Activated CD4-positive, alpha-beta T cell treated with anti-CD3 and anti-CD28 coated beads, Interleukin-2, amount 50 U/mL, for 48 hours (primary cell): ENCODE data around the gene PCDHB14.
"Not testable (repeated sequence)": the region's sequence is repeated elsewhere in the genome, so short reads cannot be mapped to it uniquely, and the experiment has no call there.

Experiments used
- DNase-seq, 2 experiments: peaks; one replicate each; pipeline ENCODE4 v3.0.0-alpha.2; 2020

Gene PCDHB14

DNA sequence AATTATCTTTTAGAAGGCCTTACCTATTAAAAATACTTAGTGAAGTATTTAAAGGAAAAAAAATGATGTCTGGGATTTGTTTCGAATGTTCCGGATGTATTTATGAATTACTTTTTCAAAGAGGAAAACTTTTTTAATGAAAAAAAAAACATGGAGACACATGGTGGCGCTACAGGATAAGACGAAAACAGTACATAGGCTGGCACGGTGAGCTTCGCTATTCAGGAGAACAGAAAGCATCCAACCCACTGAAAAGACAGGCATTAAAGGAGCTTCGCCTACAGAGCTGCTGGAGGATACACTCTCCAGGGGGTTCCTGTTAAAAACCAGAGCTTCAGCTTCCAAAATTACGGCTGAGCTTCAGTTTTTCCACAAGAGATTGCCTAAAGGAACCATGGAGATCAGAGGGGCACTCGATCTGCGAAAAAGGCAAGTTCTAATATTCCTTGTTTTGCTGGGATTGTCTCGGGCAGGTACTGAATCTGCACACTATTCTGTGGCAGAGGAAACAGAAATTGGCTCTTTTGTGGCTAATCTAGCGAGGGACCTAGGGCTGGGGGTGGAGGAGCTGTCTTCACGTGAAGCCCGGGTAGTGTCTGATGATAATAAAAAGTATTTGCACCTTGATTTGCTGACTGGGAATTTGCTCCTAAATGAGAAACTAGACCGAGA is at the start of gene PCDHB14:
Gene PCDHB14 (plus strand): TSS at position 232 of the 672 bp plus-strand sequence. CDS start 163 bp downstream, at position 395.
- DNase-seq, result no peak

DNA sequence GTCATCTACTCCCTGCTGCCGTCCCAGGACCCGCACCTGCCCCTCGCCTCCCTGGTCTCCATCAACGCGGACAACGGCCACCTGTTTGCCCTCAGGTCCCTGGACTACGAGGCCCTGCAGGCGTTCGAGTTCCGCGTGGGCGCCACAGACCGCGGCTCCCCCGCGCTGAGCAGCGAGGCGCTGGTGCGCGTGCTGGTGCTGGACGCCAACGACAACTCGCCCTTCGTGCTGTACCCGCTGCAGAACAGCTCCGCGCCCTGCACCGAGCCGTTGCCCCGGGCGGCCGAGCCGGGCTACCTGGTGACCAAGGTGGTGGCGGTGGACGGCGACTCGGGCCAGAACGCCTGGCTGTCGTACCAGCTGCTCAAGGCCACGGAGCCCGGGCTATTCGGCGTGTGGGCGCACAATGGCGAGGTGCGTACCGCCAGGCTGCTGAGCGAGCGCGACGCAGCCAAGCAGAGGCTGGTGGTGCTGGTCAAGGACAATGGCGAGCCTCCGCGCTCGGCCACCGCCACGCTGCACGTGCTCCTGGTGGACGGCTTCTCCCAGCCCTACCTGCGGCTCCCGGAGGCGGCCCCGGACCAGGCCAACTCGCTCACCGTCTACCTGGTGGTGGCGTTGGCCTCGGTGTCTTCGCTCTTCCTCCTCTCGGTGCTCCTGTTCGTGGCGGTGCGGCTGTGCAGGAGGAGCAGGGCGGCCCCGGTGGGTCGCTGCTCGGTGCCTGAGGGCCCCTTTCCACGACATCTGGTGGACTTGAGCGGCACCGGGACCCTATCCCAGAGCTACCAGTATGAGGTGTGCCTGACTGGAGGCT is 48.6 kb upstream of the PCDHB14 start:
- not testable (repeated sequence) for DNase-seq

DNA sequence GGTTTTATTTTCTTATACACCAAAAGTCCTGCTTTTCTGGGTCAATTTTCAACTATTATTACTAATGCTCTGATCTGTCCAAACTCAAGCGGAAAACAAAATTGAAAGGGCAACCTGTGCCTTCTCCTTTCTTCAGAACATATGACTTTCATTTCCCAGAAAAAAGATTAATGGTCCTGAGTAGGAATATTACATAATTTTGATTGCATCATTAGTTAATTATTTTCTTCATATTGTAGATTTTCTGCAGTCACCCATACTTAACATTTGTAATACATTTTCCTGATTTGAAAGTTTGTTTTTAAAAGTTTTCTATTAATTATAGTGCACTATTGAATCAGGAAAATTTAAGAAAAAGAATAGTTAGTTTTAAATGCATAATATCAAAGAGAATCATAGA is 47.2 kb upstream of the PCDHB14 start:
- DNase-seq, result no peak

DNA sequence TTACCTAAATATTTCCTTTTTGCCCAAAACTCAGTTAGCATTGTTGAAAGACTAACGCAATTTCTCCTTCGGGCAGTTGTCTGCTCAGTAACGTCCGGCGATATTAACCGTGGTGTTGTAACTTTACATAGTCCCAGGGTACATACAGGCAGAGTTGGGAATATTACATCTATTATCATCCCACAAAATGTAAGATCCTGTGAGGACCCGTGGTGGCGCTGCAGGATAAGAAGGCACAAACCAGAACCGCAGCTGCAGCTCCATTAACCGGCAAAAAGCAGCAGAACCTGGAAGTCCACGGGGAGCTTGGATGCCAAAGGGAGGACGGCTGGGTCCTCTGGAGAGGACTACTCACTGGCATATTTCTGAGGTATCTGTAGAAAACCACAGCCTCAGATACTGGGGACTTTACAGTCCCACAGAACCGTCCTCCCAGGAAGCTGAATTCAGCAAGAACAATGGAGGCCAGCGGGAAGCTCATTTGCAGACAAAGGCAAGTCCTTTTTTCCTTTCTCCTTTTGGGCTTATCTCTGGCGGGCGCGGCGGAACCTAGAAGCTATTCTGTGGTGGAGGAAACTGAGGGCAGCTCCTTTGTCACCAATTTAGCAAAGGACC is 45.5 kb upstream of the PCDHB14 start, which contains the start of gene PCDHB8:
Gene PCDHB8 (plus strand): TSS at position 214 of the 615 bp plus-strand sequence. CDS start 245 bp downstream, at position 459.
- DNase-seq, result not testable (repeated sequence)

DNA sequence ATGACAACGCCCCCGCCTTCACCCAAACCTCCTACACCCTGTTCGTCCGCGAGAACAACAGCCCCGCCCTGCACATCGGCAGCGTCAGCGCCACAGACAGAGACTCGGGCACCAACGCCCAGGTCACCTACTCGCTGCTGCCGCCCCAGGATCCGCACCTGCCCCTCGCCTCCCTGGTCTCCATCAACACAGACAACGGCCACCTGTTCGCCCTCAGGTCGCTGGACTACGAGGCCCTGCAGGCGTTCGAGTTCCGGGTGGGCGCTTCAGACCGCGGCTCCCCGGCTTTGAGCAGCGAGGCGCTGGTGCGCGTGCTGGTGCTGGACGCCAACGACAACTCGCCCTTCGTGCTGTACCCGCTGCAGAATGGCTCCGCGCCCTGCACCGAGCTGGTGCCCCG is 43.8 kb upstream of the PCDHB14 start:
- DNase-seq, result not testable (repeated sequence)

DNA sequence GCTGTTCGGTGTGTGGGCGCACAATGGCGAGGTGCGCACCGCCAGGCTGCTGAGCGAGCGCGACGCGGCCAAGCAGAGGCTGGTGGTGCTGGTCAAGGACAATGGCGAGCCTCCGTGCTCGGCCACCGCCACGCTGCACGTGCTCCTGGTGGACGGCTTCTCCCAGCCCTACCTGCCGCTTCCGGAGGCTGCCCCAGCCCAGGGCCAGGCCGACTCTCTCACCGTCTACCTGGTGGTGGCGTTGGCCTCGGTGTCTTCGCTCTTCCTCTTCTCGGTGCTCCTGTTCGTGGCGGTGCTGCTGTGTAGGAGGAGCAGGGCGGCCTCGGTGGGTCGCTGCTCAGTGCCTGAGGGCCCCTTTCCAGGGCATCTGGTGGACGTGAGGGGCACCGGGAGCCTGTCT is 43.3 kb upstream of the PCDHB14 start:
- DNase-seq, result not testable (repeated sequence)

DNA sequence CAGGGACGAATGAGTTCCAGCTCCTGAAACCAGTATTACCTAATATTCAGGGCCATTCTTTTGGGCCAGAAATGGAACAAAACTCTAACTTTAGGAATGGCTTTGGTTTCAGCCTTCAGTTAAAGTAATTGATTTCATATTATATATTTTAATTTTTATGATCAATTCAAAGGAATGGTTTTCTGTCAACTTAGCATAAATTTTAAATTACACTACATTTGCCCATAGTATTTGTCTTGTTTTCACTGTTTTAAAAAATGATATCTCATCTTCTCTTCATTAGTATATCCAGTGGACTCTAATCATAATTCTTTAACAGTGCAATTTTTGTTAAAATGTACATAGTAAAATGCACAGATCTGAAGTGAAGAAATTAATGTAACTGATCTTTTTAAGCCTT is 42.8 kb upstream of the PCDHB14 start:
- DNase-seq, result no peak

DNA sequence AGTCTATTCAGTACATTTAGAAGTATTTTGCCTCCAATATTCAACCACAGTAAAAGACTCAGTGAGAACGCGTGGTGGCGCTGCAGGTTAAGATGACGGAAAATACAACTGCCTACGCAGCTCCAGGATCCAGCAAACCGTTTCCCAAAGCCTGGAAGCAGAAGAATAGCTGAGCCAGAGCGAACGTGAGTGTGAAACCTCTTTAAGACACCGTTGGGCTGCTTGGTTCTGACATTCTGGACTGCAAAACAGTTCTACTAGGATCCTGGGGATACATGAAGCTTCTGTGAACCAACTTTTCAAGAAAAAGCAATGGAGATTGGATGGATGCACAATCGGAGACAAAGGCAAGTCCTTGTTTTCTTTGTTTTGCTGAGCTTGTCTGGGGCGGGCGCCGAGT is 40.9 kb upstream of the PCDHB14 start, which contains the start of gene PCDHB16:
Gene PCDHB16 (plus strand): TSS at position 140 of the 400 bp plus-strand sequence. CDS start 173 bp downstream, at position 313.
- DNase-seq, result no peak

DNA sequence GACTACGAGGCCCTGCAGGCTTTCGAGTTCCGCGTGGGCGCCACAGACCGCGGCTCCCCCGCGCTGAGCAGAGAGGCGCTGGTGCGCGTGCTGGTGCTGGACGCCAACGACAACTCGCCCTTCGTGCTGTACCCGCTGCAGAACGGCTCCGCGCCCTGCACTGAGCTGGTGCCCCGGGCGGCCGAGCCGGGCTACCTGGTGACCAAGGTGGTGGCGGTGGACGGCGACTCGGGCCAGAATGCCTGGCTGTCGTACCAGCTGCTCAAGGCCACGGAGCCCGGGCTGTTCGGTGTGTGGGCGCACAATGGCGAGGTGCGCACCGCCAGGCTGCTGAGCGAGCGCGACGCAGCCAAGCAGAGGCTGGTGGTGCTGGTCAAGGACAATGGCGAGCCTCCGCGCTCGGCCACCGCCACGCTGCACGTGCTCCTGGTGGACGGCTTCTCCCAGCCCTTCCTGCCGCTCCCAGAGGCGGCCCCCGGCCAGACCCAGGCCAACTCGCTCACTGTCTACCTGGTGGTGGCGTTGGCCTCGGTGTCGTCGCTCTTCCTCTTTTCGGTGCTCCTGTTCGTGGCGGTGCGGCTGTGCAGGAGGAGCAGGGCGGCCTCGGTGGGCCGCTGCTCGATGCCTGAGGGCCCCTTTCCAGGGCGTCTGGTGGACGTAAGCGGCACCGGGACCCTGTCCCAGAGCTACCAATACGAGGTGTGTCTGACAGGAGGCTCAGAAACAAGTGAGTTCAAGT is 38.9 kb upstream of the PCDHB14 start:
- not testable (repeated sequence) for DNase-seq

DNA sequence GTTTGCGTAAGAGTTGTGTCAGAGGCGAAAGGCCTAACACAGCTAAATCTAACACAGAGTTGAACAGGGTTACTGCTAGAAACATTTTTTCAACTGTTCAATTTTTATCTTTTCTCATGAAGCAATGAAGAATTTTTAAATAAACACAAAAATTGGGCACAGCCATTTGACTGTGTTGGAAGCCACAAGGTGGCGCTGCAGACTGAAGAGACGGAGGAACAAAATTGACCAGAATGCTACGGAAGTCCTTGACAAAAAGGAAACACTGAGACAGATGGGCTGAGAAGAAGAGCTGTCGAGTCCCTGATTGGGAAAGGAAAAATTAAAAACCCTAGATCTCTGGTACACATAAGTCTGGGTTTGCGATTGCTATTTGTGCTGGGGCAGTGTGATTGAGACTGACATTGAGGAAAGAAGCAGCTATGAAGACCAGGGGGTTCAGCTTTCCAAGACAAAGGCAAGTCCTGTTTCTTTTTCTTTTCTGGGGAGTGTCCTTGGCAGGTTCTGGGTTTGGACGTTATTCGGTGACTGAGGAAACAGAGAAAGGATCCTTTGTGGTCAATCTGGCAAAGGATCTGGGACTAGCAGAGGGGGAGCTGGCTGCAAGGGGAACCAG is 36.1 kb upstream of the PCDHB14 start, which contains the start of gene PCDHB9:
Gene PCDHB9 (plus strand): TSS at position 265 of the 616 bp plus-strand sequence. CDS start 158 bp downstream, at position 423.
- peak; percentile 29 to 42 for DNase-seq

DNA sequence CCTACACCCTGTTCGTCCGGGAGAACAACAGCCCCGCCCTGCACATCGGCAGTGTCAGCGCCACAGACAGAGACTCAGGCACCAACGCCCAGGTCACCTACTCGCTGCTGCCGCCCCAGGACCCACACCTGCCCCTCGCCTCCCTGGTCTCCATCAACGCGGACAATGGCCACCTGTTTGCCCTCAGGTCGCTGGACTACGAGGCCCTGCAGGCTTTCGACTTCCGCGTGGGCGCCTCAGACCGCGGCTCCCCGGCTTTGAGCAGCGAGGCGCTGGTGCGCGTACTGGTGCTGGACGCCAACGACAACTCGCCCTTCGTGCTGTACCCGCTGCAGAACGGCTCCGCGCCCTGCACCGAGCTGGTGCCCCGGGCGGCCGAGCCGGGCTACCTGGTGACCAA is 34.5 kb upstream of the PCDHB14 start:
- DNase-seq, result not testable (repeated sequence)

DNA sequence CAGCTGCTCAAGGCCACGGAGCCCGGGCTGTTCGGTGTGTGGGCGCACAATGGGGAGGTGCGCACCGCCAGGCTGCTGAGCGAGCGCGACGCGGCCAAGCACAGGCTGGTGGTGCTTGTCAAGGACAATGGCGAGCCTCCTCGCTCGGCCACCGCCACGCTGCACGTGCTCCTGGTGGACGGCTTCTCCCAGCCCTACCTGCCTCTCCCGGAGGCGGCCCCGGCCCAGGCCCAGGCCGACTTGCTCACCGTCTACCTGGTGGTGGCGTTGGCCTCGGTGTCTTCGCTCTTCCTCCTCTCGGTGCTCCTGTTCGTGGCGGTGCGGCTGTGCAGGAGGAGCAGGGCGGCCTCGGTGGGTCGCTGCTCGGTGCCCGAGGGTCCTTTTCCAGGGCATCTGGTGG is 34.0 kb upstream of the PCDHB14 start:
- DNase-seq, result not testable (repeated sequence)

DNA sequence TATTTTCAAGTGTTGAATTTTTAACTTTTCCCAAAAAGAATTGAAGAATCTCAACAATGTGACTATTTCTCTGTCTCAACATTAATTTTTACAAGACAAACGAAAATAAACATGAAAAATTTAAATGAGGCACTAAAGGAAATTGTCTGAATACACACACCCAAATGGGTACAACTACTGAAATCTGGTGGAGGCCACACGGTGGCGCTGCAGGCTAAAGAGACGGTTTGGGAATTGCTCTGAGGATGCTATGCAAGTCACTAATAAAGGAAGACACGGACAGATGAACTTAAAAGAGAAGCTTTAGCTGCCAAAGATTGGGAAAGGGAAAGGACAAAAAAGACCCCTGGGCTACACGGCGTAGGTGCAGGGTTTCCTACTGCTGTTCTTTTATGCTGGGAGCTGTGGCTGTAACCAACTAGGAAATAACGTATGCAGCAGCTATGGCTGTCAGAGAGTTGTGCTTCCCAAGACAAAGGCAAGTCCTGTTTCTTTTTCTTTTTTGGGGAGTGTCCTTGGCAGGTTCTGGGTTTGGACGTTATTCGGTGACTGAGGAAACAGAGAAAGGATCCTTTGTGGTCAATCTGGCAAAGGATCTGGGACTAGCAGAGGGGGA is 30.9 kb upstream of the PCDHB14 start, which contains the start of gene PCDHB10:
Gene PCDHB10 (plus strand): TSS at position 244 of the 616 bp plus-strand sequence. CDS start 200 bp downstream, at position 444.
- peak; percentile 42 to 52 for DNase-seq

DNA sequence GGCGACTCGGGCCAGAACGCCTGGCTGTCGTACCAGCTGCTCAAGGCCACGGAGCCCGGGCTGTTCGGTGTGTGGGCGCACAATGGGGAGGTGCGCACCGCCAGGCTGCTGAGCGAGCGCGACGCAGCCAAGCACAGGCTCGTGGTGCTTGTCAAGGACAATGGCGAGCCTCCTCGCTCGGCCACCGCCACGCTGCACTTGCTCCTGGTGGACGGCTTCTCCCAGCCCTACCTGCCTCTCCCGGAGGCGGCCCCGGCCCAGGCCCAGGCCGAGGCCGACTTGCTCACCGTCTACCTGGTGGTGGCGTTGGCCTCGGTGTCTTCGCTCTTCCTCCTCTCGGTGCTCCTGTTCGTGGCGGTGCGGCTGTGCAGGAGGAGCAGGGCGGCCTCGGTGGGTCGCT is 28.8 kb upstream of the PCDHB14 start:
- not testable (repeated sequence) for DNase-seq

DNA sequence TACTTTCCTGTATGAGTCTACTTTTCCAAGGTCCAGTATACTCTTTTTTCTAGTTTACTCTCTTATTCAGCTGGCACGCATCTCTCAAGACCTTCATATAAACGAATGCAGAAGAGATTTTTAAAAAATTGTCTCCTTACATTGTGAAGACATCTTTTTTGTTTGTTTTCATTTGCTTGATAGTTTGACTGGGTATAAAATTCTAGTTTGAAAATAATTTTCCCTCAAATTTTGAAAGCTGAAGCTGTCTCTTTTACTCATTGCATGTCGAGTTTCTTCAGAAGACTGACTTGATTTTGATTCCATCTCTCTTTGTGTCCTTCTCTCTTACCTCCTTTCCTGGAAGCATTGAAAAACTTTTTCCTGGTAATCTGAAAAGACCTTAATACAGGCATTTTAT is 26.8 kb upstream of the PCDHB14 start:
- DNase-seq, result no peak

DNA sequence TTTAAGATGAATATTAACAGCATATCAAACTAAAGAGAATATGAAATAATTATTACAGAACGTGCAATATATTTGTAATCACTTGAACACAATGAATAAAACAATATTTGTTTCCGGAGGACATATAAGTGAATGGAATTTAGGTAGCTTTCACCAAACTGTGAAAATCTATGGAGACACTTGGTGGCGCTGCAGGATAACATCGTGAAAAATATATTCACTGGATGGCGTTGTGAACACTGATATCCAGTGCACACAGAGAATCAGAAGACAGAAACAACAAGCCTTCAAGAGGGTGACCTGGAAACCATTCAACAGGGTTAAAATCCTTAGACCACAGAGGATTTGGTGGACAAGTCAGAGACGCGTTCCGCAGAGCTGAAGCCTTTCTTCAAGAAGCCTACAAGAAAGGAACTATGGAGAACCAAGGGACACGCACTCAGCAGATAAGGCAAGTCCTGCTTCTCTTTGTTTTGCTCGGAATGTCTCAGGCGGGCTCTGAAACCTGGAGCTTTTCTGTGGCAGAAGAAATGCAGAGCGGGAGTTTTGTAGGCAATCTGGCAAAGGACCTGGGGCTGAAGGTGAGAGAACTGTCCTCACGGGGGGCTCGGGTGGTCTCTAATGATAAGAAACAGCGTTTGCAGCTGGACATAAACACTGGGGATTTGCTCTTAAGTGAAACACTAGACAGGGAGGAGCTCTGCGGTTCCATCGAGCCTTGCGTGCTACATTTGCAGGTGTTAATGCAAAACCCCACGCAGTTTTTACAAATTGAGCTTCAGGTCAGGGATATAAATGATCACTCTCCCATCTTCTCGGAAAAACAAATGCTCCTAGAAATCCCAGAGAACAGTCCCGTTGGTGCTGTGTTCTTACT is 23.5 kb upstream of the PCDHB14 start, which contains the start of gene PCDHB11:
Gene PCDHB11 (plus strand): TSS at position 269 of the 877 bp plus-strand sequence. CDS start 148 bp downstream, at position 417.
- no peak for DNase-seq

DNA sequence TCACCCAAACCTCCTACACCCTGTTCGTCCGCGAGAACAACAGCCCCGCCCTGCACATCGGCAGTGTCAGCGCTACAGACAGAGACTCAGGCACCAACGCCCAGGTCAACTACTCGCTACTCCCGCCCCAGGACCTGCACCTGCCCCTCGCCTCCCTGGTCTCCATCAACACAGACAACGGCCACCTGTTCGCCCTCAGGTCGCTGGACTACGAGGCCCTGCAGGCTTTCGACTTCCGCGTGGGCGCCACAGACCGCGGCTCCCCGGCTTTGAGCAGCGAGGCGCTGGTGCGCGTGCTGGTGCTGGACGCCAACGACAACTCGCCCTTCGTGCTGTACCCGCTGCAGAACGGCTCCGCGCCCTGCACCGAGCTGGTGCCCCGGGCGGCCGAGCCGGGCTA is 22.0 kb upstream of the PCDHB14 start:
- DNase-seq, result not testable (repeated sequence)

DNA sequence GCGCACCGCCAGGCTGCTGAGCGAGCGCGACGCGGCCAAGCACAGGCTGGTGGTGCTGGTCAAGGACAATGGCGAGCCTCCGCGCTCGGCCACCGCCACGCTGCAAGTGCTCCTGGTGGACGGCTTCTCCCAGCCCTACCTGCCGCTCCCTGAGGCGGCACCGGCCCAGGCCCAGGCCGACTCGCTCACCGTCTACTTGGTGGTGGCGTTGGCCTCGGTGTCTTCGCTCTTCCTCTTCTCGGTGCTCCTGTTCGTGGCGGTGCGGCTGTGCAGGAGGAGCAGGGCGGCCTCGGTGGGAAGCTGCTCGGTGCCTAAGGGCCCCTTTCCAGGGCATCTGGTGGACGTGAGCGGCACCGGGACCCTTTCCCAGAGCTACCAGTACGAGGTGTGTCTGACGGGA is 21.5 kb upstream of the PCDHB14 start:
- DNase-seq, result not testable (repeated sequence)

DNA sequence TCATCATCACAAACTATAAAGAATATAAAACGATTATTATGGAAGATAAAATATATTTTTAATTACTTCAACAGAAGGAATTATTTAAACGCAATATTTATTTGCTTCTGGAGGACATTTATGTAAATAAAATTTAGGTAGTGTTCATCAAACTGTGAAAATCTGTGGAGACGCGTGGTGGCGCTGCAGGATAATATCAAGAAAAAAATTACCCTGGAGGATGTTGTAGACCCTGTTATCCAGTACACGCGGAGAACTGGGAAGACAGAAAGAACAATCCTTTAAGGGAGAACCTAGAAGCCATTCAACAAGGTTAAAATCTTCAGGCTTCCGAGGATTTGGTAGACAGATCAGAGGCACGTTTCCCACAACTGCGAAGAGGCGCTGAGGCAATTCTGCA is 14.7 kb upstream of the PCDHB14 start, which contains the start of gene PCDHB12:
Gene PCDHB12 (plus strand): TSS at position 242 of the 400 bp plus-strand sequence. CDS start 189 bp downstream, outside the sequence.
- DNase-seq, result no peak

DNA sequence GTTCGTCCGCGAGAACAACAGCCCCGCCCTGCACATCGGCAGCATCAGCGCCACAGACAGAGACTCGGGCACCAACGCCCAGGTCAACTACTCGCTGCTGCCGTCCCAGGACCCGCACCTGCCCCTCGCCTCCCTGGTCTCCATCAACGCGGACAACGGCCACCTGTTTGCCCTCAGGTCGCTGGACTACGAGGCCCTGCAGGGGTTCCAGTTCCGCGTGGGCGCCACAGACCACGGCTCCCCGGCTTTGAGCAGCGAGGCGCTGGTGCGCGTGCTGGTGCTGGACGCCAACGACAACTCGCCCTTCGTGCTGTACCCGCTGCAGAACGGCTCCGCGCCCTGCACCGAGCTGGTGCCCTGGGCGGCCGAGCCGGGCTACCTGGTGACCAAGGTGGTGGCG is 12.9 kb upstream of the PCDHB14 start:
- DNase-seq, result not testable (repeated sequence)
